DND-41 (cell line): Measurements from ENCODE around the gene TLR4.

Source experiments
- ATAC-seq: fragments of 200-7000 bp; cut with Tn5 transposase; 3 replicates; pipeline ENCODE4 v1.9.1; 2021; ENCODE audit warnings: low read depth; ENCODE audit not compliant: insufficient read depth
- DNase-seq: peaks from one replicate; pipeline ENCODE4 v3.0.0-alpha.2; 2020
- H2AFZ ChIP-seq: 2 replicates; pipeline ENCODE4 v1.6.0; 2012; ENCODE audit warnings: low read depth, low read length
- H3K27ac ChIP-seq: 2 replicates; pipeline ENCODE4 v1.5.1; 2012; ENCODE audit warnings: low read length, inconsistent platforms
- H3K27me3 ChIP-seq: fragments of 200-600 bp; sonication (generic); 2 replicates; pipeline ENCODE4 v1.6.0; 2012; ENCODE audit warnings: low read length, mild to moderate bottlenecking, inconsistent platforms; ENCODE audit not compliant: insufficient read depth, poor library complexity
- H3K36me3 ChIP-seq: 2 replicates; pipeline ENCODE4 v1.5.1; 2012; ENCODE audit warnings: low read length, inconsistent platforms; ENCODE audit not compliant: insufficient read depth
- H3K4me1 ChIP-seq: 2 replicates; pipeline ENCODE4 v1.5.1; 2012; ENCODE audit warnings: mild to moderate bottlenecking, low read length; ENCODE audit not compliant: insufficient read depth
- H3K4me2 ChIP-seq: 2 replicates; pipeline ENCODE4 v1.6.0; 2012; ENCODE audit warnings: mild to moderate bottlenecking, moderate library complexity, low read length, inconsistent platforms; ENCODE audit not compliant: insufficient read depth
- H3K4me3 ChIP-seq, 2 experiments: fragments of 200-600 bp in 1 of 2; shearing (Covaris generic) in 1 of 2; 2 replicates each; pipeline ENCODE4 v1.5.1; 2012 to 2016; ENCODE audit warnings: inconsistent platforms in 2 of 2, low read length in 2 of 2, mild to moderate bottlenecking in 2 of 2, low read depth in 1 of 2, moderate library complexity in 1 of 2
- H3K79me2 ChIP-seq: 2 replicates; pipeline ENCODE4 v1.6.0; 2012; ENCODE audit warnings: low read length, inconsistent platforms; ENCODE audit not compliant: insufficient read depth
- H3K9ac ChIP-seq: 2 replicates; pipeline ENCODE4 v1.6.0; 2012; ENCODE audit warnings: low read depth, mild to moderate bottlenecking, inconsistent platforms, low read length, moderate library complexity
- H3K9me3 ChIP-seq: 2 replicates; pipeline ENCODE4 v1.5.1; 2012; ENCODE audit warnings: low read length, moderate library complexity, mild to moderate bottlenecking, inconsistent platforms; ENCODE audit not compliant: insufficient read depth, severe bottlenecking
- H4K20me1 ChIP-seq: 2 replicates; pipeline ENCODE4 v1.6.0; 2012; ENCODE audit warnings: low read length; ENCODE audit not compliant: insufficient read depth
- EZH2 ChIP-seq: IDR thresholded peaks from 3 replicates; pipeline ENCODE4 v1.6.1; 2012; ENCODE audit warnings: borderline replicate concordance, low read depth, mild to moderate bottlenecking, moderate library complexity, low read length, inconsistent platforms; ENCODE audit not compliant: severe bottlenecking
- TF ChIP-seq, protein P1 (sequence below): IDR thresholded peaks from 2 replicates; pipeline ENCODE4 v1.5.1; 2012; ENCODE audit warnings: borderline replicate concordance, low read length, moderate library complexity, mild to moderate bottlenecking; ENCODE audit not compliant: poor library complexity, severe bottlenecking; ENCODE audit errors: extremely low read depth

The TLR4 gene

DNA sequence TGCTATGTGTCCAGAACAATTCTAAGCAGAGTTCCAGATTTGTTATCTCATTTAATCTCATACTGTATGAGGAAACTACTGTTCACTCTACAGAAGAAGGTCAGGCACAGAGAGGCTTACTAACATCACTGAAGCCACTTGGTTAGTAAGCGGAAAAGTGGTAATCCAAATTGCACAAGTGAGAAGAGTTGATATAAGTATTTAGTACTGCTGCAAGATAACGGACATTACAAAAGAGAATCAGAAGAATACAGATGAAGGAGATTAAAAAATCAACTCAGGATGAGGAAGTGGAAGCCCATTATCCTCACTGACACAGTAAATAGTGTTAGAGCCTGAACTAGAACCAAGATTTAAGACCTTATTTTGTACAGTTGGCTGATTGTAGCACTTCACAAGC is 22.3 kb upstream of the TLR4 start:
- no peak for ATAC-seq
- no peak for DNase-seq
- H3K4me2 ChIP-seq: no peak overlapping the region

DNA sequence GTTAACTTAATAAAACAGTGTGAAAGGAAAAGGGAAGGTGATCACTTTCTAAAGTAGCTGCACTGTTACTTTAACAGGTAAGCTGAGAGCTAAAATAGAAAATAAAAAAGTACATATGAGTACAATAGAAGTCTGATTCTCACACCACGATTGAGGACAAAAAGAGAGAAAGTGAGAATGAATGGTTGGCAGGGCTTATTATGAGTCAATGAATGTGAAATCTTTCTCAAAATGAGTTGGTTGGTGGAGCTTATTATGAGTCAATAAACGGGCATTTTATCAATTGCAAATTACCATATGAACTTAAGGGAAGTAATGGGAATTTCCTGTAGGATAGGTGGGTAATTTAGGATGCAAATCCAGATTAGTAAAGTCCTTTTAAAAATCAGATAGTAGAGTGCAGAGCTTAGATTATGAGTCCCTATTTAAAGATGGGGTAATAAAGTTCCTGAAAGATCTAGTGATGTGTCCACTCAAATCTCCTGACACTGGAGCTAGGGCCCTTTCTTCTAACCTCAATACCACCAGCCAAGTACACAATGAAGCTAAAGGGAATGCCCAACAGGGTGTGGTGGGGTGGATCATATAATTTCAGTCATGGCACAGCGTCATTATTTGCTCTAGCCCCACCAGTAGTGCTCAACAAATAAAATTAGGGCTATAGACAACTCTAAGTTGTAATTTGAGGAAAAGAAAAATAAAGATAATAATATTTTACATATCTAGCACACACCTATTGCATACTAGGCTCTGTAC is 21.1 kb upstream of the TLR4 start:
- H3K4me1 ChIP-seq: no peaks in the 10 kb centered on the region
- H3K27me3 ChIP-seq: no peaks in the 10 kb centered on the region
- no peak overlapping the region for H2AFZ ChIP-seq
- ATAC-seq (no peak), DNase-seq (no peak)
- no peak overlapping the region for H3K27ac ChIP-seq
- no peak overlapping the region for H3K4me3 ChIP-seq
- H3K4me2 ChIP-seq: no peak overlapping the region
- no peak for TF ChIP-seq EZH2
- TF ChIP-seq, protein P1, sequence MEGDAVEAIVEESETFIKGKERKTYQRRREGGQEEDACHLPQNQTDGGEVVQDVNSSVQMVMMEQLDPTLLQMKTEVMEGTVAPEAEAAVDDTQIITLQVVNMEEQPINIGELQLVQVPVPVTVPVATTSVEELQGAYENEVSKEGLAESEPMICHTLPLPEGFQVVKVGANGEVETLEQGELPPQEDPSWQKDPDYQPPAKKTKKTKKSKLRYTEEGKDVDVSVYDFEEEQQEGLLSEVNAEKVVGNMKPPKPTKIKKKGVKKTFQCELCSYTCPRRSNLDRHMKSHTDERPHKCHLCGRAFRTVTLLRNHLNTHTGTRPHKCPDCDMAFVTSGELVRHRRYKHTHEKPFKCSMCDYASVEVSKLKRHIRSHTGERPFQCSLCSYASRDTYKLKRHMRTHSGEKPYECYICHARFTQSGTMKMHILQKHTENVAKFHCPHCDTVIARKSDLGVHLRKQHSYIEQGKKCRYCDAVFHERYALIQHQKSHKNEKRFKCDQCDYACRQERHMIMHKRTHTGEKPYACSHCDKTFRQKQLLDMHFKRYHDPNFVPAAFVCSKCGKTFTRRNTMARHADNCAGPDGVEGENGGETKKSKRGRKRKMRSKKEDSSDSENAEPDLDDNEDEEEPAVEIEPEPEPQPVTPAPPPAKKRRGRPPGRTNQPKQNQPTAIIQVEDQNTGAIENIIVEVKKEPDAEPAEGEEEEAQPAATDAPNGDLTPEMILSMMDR: no peak
- H4K20me1 ChIP-seq: no peaks in the 10 kb centered on the region
- no peaks in the 10 kb centered on the region for H3K79me2 ChIP-seq
- H3K9me3 ChIP-seq: no peaks in the 10 kb centered on the region
- no peak overlapping the region for H3K9ac ChIP-seq
- H3K36me3 ChIP-seq: no peaks in the 10 kb centered on the region

More for the DNA sequence above, 22.3 kb upstream of the TLR4 start:
- H3K79me2 ChIP-seq: no peaks in the 10 kb centered on the region
- H3K4me3 ChIP-seq: no peak overlapping the region
- H2AFZ ChIP-seq: no peak overlapping the region
- H4K20me1 ChIP-seq: no peaks in the 10 kb centered on the region
- no peaks in the 10 kb centered on the region for H3K4me1 ChIP-seq
- no peaks in the 10 kb centered on the region for H3K27me3 ChIP-seq
- no peaks in the 10 kb centered on the region for H3K36me3 ChIP-seq
- no peak overlapping the region for H3K27ac ChIP-seq
- H3K9me3 ChIP-seq: no peaks in the 10 kb centered on the region
- no peak overlapping the region for H3K9ac ChIP-seq
- TF ChIP-seq, protein P1: no peak
- no peak for TF ChIP-seq EZH2

DNA sequence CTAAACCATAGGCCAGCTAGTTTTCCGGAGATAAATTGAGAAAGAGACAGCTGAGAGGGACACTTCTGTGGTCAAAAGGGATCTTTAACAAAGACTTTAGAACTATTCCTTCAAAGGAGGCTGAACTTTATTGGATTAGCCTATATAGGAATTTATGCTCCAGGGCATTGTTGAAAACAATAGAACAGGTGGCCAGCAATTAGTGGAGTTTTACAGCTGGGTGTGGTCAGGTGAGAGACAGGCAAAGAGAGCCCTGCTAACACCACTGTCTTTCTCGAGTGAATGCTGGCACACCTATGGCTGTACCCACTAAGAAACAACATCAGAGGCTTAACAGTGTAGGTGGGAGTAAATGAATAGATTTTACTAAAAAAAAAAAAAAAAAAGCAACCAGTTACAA is 16.7 kb upstream of the TLR4 start:
- no peak for DNase-seq

More for the DNA sequence above, 16.7 kb upstream of the TLR4 start:
- Histone ChIP-seq H3K27ac (no peak overlapping the region), H3K4me1 (no peaks in the 10 kb centered on the region), H3K27me3 (no peaks in the 10 kb centered on the region), H3K9me3 (no peaks in the 10 kb centered on the region), H2AFZ (no peak overlapping the region), H3K4me2 (no peak overlapping the region), H3K36me3 (no peaks in the 10 kb centered on the region), H4K20me1 (no peaks in the 10 kb centered on the region), H3K9ac (no peak overlapping the region), H3K79me2 (no peaks in the 10 kb centered on the region), H3K4me3 (no peak overlapping the region)
- TF ChIP-seq EZH2: no peak
- TF ChIP-seq, protein P1: no peak
- ATAC-seq: no peak
